Measurements from ENCODE around the gene SNX9.
"Not testable (repeated sequence)": the region's sequence is repeated elsewhere in the genome, so short reads cannot be mapped to it uniquely, and the experiment has no call there.

SNX9 gene

DNA sequence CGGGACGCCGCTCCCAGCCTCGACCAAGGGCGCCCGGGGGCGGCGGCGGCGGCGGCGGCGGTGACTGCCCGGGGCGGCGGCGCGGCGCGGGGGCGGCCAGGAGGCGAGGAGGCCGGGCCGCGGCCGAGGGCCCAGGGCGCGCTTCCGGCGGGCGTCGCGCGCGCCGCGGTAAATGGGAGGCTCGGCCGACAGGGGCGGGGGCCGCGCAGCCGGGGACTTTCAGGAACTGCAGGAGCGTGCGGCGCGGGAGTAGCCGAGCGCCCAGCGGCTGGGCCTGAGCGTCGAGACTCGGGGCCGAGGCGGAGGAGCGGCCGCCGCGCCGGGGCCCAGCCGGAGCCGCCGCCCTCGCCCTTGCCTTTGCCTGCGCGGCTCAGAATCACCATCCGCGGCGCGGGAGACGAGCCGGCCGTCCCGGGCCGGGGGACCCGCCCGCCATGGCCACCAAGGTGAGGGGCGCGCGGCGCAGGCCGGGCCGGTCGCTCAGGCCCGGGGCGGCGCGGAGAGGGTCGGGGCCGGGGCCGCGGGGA, at the start of gene SNX9:
Gene SNX9, plus strand, starts transcription at position 246 of the 527 bp plus-strand sequence. Its CDS starts 189 bp downstream, at position 435.
- peak; percentile 32 for DNase-seq

DNA sequence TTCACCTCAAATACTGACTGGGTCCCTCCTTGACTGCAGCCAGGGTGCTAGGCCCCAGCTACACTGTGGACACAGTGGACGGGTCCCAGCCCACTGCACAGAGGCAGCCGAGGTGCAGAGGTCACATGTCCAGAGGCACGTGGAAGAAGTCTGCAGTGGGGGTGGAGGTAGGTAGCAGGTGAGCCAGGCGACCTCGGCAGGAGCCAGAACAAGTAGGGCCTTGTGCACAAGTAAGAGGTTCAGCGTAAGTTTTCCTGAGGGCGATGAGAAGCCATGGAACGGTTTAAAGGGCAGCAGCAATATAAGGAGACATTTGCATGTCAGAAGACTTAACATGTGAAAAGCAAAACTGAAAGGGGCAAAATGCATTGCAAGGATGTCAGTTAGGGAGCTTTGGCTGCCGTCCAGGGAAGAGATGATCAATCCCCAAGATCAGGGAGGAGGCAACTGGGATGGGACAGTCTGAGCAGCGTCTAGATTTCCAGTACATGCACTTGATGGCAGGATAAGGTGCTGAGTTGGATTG, 49.7 kb upstream of the SNX9 start:
- no peak for DNase-seq

DNA sequence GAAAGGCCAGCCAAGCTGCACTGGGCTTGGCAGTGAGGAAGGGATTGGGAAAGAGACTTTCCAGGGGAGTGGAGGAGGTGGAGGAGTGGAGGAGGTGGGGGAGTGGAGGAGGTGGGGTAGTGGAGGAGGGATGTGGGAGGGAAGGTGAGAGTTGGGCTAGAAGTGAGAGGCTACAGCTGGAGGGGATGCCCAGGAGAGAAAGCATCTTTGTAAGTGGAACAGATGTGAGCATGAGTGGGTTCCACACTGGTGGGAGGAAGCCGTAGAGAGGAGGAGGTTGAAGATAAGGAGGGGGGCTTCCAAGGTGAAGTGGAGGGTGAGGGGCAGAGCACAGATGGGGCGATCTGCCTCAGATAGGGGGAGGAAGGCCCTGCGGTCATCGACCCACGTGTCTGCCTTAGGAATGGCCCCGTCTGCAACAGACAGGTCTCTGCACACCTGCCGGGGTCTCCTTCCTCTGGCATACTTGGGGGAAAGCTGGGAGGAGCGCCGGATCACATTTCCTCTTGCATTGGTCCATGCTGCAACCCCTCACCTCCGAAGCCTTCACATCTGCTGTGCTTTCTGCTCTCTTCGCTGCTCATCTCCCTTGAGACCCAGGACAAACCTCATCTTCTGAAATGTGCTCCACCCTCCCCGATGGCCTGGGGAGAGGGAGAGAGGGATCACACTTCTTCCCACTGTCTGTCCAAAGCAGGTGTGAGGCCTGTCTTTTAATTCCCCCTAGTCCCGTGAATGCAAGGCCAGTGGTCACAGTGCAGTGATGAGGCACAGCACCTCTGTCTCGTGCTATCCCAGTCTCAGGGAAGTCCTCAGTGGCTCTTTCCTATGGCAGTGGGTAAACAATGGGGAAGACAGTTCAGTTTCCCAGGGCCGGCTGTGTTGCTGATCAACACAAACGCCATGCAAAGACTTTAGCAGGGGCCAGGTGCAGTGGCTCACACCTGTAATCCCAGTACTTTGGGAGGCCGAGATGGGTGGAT, 48.6 kb upstream of the SNX9 start:
- DNase-seq: no peak

DNA sequence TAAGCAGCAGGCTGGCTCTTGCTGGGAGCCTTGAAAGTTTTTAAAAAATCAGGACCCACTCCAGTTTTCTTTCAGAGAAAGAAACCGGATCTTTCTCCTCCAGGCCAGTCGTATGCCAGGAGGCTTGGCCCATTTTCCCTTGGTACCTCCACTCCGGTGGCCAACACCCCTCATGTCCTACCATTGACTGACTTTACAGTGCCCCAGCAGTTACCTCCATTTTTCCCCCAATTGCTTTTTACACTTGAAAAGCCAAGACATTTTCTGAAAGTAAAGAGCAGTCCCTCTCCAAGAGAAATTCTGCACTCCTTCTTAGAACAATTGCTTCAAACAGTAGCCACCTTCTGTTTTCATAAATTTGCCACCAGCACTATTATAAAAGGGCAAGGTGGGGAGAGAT, 47.7 kb upstream of the SNX9 start:
- DNase-seq: no peak

DNA sequence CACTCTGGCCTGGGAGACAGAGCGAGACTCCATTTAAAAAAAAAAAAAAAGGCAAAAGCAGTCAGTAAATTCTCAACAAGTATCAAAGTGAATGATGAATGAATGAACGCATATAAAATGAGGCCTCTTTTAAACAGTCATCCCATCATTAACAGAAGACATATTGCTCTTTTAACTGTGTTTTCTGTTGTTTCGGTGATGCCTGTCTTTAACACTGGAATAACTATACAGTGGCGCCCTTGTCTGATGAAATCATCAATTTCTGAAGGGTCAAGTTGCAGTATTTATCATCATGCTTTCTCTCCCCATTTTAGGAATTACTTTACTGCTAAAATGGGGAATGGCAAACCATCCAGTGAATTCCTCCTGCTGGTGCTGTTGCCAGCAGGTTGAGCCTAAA, 45.7 kb upstream of the SNX9 start:
- DNase-seq: no peak

DNA sequence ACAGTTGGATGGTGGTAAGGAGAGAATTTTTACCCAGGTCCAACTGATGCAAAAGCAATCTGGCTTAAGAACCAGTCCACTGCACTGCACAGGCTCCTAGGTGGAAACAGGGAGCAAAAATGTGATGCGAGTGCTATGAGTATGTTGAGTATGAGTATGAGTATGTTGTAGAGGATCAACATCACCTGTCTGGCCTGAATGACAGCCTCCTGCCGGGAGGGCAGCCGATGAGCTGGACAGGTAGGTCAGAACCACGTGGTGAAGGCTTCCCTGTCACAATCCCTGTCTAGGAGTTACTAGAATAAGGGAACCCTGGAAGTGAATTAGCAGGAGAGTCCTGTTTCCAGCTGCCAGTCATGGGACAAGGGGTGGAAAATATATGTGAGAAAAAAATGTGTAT, 44.3 kb upstream of the SNX9 start:
- no peak for DNase-seq

DNA sequence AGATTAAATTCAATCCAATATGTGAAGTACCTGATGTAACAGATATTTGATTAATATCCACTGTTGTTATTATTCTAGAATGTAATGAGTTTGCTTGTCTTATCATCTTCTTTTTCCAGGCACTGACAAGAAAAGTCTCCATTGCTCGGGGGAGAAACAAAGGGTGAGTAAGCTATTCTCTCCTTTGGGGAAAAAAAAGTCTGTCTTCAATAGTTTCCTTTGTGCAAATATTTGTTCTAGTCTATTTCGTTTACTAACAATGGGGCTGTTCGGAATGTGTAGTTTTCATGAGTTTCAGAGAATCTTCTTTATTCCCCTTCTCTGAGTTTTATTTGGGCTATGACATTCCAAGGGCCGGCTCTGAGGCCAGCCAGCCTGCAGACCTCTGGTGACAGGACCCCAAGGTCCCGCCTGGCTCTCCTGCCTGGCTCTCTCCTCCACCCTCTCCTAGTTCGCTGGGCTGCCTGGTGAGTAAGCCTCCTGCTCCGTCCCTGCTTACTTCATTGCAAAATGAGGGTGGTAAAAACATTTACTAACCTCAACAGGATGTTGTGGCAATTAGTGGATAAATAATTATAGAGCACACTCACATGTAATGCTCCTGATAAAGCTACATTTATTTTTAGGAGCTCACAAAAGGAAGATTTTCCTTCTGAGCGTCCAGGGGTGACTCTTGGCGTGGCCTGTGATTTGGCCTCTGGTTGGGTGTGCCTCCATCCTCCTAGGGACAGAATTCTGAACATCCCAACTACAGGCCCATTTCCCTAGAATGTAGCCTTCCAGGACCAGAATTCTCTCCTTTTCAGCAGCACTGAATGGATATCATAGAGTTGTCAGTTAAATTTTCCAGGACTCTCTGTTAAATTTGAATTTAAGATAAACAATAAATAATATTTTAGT, 43.1 kb upstream of the SNX9 start:
- DNase-seq: no peak

DNA sequence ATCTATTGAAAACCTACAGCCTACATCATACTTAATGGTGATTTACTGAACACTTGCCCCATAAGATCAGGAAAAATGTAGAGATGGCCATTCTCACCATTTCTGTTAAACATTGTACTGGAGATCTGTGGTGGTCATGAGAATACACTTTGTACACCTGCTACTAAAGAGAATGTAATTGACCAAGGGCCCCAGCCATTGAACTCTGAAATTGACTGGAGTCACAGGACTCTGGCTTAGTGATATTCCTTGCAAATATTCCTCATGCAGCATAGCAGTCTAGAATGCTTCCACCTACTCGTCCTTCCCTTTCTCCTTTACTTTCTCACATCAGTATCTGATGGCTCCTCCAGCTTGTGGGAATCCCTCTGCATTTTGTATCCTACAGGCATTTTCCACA, 37.4 kb upstream of the SNX9 start:
- no peak for DNase-seq

DNA sequence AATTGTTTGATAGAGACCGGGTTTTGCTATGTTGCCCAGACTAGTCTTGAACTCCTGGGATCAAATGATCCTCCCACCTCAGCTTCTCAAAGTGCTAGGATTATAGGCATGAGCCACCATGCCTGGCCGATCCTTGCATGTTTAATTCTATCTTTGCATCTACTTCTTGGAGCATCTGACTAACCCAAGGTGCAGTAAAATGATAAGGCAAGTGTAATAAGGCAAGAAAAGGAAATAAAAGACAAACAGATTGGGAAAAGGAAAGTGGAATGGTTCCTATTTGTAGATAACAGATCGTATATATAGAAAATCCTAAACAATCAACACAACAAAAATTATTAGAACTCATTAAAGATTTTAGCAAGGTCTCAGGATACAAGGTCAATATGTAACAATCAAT, 36.8 kb upstream of the SNX9 start:
- DNase-seq: no peak

DNA sequence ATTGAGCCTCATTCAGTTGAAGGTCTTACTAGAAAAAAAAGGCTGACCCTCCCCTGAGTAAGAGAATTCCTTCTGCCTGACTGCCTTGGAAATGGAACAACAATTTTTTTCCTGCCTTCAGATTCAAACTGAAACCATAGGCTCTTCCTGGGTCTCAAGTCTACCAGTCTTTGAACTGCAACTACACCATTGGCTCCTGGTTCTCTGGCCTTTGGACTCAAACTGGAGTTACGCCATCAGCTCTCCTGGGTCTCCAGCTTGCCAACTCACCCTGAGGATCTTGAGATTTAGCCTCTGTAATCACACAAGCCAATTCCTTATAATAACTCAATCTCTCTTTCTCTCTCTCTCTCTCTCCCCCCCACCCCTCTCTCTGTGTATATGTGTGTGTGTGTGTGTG, 36.0 kb upstream of the SNX9 start:
- no peak for DNase-seq

DNA sequence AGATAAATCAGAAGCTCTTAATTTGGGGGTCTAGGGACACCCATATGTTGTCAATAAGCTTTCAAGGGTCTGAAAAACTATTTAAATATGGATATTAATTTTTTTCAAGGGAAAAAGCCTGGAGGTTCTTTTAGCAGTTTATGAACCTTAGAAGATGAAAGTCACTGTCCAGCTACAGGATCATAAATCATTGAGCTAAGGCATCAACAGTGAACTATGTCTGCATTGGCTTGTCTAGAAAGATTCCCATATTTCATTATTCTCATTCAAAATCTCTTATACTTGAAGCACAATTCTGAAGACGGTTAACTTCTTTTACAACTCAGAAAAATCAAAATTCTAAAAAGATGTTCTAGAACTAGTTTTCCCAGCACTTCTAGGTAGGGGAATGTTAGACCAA, 34.9 kb upstream of the SNX9 start:
- no peak for DNase-seq

DNA sequence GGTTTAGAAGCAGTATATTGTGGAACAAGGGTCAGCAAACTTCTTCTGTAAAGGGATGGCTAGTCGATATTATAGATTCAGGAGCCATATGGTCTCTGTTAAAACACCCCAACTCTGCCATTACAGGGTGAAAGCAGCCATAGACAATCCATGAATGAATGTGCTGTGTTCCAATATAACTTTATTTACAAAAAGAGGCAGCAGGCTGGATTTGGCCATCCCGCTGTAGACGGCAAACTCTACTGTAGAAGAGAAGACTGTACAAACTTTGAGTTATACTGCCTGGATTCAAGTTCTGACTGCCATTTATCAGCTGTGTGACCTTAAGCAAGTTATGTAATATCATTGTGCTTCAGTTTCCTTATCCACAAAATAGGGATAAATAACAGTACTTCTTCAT, 33.7 kb upstream of the SNX9 start:
- no peak for DNase-seq

DNA sequence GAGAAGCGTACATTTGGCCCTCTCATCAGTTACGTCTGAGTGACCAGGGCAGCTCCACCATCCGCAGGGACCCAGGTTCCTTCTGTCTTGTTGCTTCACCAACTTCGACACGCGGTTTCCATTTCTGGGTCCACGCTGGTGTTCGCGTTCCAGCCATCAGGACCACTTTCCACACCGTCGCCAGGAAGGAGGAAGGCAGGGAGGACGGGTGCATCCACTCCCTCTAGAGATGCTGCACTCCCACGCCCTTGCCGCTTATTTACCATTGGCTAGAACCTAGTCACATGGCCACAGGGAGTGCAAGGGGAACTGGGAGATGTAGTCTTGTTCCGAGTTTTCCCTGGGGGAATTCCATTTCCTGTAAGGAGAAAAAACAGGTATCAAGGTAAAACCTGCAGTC, 33.2 kb upstream of the SNX9 start:
- DNase-seq: no peak

DNA sequence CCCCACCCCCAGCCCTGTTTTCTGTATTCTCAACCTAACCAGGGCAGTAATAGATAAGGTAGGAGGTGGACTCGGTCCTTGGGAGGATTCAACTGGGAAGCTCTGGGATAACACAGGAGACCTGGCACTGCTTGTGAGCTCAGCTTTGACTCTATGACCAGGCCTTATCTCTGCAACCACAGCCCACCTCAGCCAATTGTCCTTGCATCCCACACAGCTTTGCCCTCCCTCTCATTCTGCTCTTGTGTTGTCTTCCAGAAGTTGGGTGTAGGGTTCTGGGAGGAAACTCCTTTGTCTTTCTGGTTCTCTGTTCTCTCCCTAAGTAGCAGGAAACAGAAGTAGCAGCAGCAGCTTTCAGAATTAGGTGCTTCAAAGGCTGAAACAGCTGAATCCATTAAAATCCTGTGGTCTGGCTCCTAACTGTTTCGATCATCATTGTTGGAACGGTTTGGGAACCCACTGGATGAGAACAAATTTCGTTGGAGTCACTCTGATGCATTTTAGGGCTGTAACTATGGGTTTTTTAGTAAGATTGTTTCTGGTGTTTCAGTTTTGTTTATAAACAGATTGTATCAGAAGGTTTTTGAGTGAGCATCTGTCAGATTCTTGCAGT, 32.4 kb upstream of the SNX9 start:
- DNase-seq: no peak

DNA sequence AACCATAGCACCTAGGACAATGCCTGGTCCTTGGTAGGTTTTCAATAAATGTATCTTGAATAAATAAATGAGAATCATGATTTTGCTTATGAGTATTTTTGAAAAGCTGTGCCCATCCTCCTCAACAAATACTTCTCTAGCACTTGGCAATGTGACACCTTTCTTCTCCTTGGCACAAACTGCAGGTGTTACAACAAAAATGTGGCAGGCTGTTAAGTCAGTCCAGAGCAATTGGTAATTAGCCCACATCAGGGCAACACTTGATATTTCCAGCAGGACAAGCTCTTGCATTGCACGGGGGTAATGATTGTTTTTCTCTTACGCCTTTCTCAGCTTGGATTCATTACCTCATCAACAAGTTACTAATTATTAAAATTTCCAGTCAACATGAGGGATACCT, 31.6 kb upstream of the SNX9 start:
- DNase-seq: no peak

DNA sequence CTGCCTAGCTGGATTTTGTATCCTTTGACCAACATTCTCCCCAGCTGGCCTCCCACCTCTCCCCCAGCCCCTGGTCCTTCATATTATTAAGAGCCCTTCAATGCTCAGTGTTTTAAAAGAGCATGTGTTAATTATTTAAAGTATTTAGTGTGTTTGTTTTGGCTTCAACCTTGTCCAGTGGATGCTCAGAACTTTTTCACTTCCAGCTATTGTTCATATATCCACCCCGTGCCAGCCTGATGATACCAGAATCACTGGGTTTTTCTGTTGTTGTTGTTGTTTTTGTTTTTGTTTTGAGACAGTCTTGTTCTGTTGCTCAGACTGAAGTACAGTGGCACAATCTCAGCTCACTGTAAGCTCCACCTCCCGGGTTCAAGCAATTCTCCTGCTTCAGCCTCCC, 30.4 kb upstream of the SNX9 start:
- no peak for DNase-seq

DNA sequence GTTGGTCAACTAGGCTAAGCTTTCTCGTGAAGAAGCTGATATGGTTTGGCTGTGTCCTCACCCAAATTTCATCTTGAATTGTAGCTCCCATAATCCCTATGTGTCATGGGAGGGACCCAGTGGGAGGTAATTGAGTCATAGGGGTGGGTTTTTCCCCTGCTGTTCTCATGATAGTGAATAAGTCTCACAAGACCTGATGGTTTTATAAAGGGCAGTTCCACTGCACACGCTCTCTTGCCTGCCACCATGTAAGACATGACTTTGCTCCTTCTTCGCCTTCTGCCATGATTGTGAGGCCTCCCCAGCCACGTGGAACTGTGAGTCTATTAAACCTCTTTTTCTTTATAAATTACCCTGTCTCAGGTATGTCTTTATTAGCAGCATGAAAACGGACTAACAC, 29.0 kb upstream of the SNX9 start:
- DNase-seq: not testable (repeated sequence)

DNA sequence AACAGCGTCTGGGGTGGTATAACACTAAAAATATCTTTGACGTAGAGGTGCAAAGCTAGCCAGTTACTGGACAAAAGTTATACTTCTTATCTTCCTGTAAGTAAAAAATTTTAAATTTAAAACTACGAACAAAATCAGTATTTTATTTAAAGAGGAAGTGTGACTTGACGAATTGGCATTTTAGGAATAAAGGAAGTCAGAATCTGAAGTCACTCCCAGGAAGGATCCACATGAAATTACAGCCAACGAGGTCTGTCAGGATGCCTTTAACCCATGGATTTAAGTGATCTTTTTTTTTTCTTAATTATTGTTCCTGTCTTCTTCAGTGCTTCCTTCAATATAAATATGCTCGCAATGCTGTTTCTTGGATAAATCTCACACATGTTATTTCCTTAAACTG, 27.2 kb upstream of the SNX9 start:
- no peak for DNase-seq

DNA sequence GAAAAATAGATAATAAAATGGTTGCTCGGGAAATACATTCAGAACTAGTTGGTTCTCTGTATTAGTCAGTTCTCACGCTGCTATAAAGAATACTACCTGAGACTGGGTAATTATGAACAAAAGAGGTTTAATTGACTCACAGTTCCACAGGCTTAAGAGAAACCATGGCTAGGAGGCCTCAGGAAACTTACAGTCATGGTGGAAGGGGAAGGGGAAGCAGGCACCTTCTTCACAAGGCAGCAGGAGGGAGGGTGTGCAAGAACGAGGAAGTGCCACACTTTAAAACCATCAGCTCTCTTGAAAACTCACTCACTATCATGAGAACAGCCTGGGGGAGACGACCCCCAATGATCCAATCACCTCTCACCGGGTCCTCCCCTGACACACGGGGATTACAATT, 24.2 kb upstream of the SNX9 start:
- DNase-seq: no peak

DNA sequence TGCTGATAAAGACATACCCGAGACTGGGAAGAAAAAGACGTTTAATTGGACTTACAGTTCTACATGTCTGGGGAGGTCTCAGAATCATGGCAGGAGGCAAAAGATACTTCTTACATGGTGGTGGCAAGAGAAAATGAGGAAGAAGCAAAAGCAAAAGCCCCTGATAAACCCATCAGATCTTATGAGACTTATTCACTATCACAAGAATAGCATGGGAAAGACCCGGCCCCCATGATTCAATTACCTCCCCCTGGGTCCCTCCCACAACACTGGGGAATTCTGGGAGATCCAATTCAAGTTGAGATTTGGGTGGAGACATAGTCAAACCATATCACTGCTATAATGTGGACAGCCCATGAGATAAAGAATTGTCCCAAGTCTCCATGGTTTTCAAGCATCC, 23.5 kb upstream of the SNX9 start:
- DNase-seq: not testable (repeated sequence)

DNA sequence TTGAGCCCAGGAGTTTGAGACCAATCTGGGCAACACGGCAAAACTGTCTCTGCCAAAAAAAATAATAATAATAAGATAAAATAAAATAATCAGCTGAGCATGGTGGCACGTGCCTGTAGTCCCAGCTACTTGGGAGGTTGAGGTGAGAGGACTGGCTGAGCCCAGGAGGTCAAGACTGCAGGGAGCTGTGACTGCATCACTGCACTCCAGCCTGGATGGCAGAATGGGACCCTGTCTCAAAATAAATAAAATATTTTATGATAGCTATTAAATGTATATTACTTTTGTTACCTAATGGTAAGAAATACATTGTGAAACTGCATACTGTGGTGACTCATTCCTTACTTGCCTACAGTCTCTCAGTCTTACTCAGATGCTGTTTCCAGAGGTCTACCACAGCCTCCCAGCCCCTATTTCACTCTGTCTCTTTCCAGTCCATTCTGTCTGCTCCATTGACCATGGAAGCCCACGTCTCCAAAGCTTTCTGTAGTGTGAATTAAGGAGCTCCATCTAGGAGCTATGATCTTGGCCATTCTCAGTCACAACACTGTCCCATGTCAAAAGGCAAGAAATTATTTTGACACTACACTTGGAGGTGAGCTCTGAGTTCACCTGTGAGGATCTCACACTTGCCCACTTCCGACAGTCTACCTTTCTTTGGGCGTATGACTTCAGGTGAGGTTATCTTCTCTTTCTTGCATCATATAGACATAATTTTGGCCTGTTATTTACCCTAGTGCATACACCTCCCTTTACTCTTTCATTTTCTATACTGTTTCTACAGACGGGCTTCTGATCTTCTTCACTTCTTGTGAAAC, 22.4 kb upstream of the SNX9 start:
- no peak for DNase-seq
